H1 (cell line): Measurements from ENCODE around the gene PTTG1IP. TPM values are rescaled to one million over a fixed set of nuclear protein-coding genes. Genes with fewer than 3 reads are reported as not detected.

Experiments
- CTCF ChIA-PET: fragments of 300-600 bp; sonication (Branson Sonifier 250); formaldehyde crosslinking; loops from one replicate; lab custom pipeline; 2021; ENCODE audit not compliant: partially characterized antibody; lab: Charles Lee
- POLR2A ChIA-PET: fragments of 300-600 bp; sonication (Branson Sonifier 250); formaldehyde crosslinking; loops from one replicate; lab custom pipeline; 2021; ENCODE audit warnings: inconsistent platforms; ENCODE audit not compliant: partially characterized antibody; lab: Charles Lee
- DNase-seq, 2 experiments: peaks; one replicate each; pipeline versions ENCODE4 v3.0.0 to v3.0.0-alpha.2; 2010 to 2022; ENCODE audit warnings: low spot score in 2 of 2, low read depth in 1 of 2, mixed read lengths in 1 of 2
- FAIRE-seq: peaks from 2 replicates; lab custom pipeline; 2011; peaks lifted over from hg19 to GRCh38; lab: Jason Lieb, UNC
- H2AFZ ChIP-seq: 2 replicates; pipeline ENCODE4 v1.8.1; 2012; ENCODE audit warnings: low read length, inconsistent platforms
- H2AK5ac ChIP-seq: 2 replicates; pipeline ENCODE4 v1.6.1; 2013; ENCODE audit warnings: low read depth, low read length
- H2BK120ac ChIP-seq: replicated peaks from 2 replicates; pipeline ENCODE3; 2013; ENCODE audit warnings: low read depth, low read length, inconsistent platforms
- H2BK12ac ChIP-seq: 2 replicates; pipeline ENCODE4 v1.6.1; 2013; ENCODE audit warnings: low read depth, low read length
- H2BK15ac ChIP-seq: 2 replicates; pipeline ENCODE4 v1.6.1; 2013; ENCODE audit warnings: low read length
- H2BK20ac ChIP-seq: 2 replicates; pipeline ENCODE4 v1.6.1; 2013; ENCODE audit warnings: low read length
- H2BK5ac ChIP-seq: 2 replicates; pipeline ENCODE4 v1.6.1; 2013; ENCODE audit warnings: low read depth, low read length
- H3K14ac ChIP-seq: 2 replicates; pipeline ENCODE4 v1.6.1; 2013; ENCODE audit warnings: inconsistent platforms; ENCODE audit not compliant: insufficient read length
- H3K18ac ChIP-seq: 2 replicates; pipeline ENCODE4 v1.6.1; 2013; ENCODE audit warnings: low read length; ENCODE audit errors: extremely low read depth
- H3K23ac ChIP-seq: 2 replicates; pipeline ENCODE4 v1.6.1; 2013; ENCODE audit warnings: inconsistent platforms; ENCODE audit not compliant: insufficient read length
- H3K23me2 ChIP-seq: 2 replicates; pipeline ENCODE4 v1.6.1; 2013; ENCODE audit warnings: low read depth, low read length
- H3K27ac ChIP-seq: 2 replicates; pipeline ENCODE4 v1.6.1; 2011; ENCODE audit warnings: low read depth, low read length, inconsistent platforms
- H3K27me3 ChIP-seq, 4 experiments: replicated peaks in 1 of 4; 1 replicate in 1 of 4; 2 replicates in 3 of 4; pipeline versions ENCODE4 v1.6.1 to v1.8.1; 2011 to 2013; ENCODE audit warnings: low read length in 3 of 4, mild to moderate bottlenecking in 3 of 4, inconsistent platforms in 2 of 4, mixed read lengths in 2 of 4, moderate library complexity in 1 of 4; ENCODE audit not compliant: control insufficient read depth in 3 of 4, insufficient read depth in 3 of 4; ENCODE audit errors: extremely low read depth in 1 of 4
- H3K36me3 ChIP-seq, 4 experiments: 2 replicates each; pipeline versions ENCODE4 v1.6.1 to v1.8.1; 2011 to 2013; ENCODE audit warnings: mild to moderate bottlenecking in 4 of 4, low read length in 3 of 4, moderate library complexity in 2 of 4, control low read depth in 1 of 4, inconsistent platforms in 1 of 4; ENCODE audit not compliant: insufficient read depth in 4 of 4, control insufficient read depth in 2 of 4
- H3K4ac ChIP-seq: replicated peaks from 2 replicates; pipeline ENCODE3; 2013; ENCODE audit warnings: low read length, low read depth, mixed read lengths, inconsistent platforms; ENCODE audit not compliant: insufficient read length
- H3K4me1 ChIP-seq, 4 experiments: replicated peaks in 1 of 4; 1 replicate in 1 of 4; 2 replicates in 3 of 4; pipeline versions ENCODE4 v1.6.1 to v1.8.1; 2011 to 2013; ENCODE audit warnings: low read length in 3 of 4, inconsistent platforms in 2 of 4, mixed read lengths in 1 of 4; ENCODE audit not compliant: insufficient read depth in 4 of 4, control insufficient read depth in 3 of 4
- H3K4me2 ChIP-seq, 2 experiments: 2 replicates each; pipeline versions ENCODE4 v1.6.1 to v1.8.1; 2011 to 2013; ENCODE audit warnings: low read depth in 2 of 2, low read length in 2 of 2, control low read depth in 1 of 2, inconsistent platforms in 1 of 2, mild to moderate bottlenecking in 1 of 2; ENCODE audit not compliant: insufficient read depth in 1 of 2
- H3K4me3 ChIP-seq, 4 experiments: fragments of 200-600, 300-600 bp in 1 of 4; sonication (generic), shearing (Covaris generic), sonication (Bioruptor Twin) in 1 of 4; 2 replicates each; pipeline versions ENCODE4 v1.5.1 to v1.8.1; 2011 to 2016; ENCODE audit warnings: low read length in 4 of 4, low read depth in 3 of 4, control low read depth in 2 of 4, inconsistent platforms in 2 of 4, mild to moderate bottlenecking in 2 of 4, mixed read lengths in 1 of 4, moderate library complexity in 1 of 4; ENCODE audit not compliant: insufficient read depth in 2 of 4; ENCODE audit errors: extremely low read depth in 1 of 4
- H3K56ac ChIP-seq: replicated peaks from 2 replicates; pipeline ENCODE3; 2013; ENCODE audit warnings: low read depth, mild to moderate bottlenecking, mixed read lengths, low read length, inconsistent platforms; ENCODE audit not compliant: insufficient read length
- H3K79me1 ChIP-seq: 2 replicates; pipeline ENCODE4 v1.6.1; 2013; ENCODE audit warnings: low read depth, low read length, control low read depth
- H3K79me2 ChIP-seq, 2 experiments: 2 replicates each; pipeline versions ENCODE4 v1.6.1 to v1.8.1; 2012 to 2013; ENCODE audit warnings: low read length in 2 of 2, mild to moderate bottlenecking in 2 of 2, inconsistent platforms in 1 of 2; ENCODE audit not compliant: insufficient read depth in 2 of 2, control insufficient read depth in 1 of 2
- H3K9ac ChIP-seq, 4 experiments: replicated peaks in 1 of 4; 1 replicate in 1 of 4; 2 replicates in 3 of 4; pipeline versions ENCODE4 v1.6.1 to v1.8.1; 2011 to 2013; ENCODE audit warnings: low read depth in 3 of 4, low read length in 3 of 4, control low read depth in 2 of 4, mild to moderate bottlenecking in 2 of 4, moderate library complexity in 2 of 4, inconsistent platforms in 1 of 4; ENCODE audit errors: extremely low read depth in 1 of 4
- H3K9me3 ChIP-seq, 2 experiments: 2 replicates each; pipeline versions ENCODE4 v1.6.1 to v1.8.1; 2012 to 2013; ENCODE audit warnings: mild to moderate bottlenecking in 2 of 2, moderate library complexity in 2 of 2, control low read depth in 1 of 2, inconsistent platforms in 1 of 2, low read depth in 1 of 2, low read length in 1 of 2, mixed read lengths in 1 of 2; ENCODE audit not compliant: insufficient read depth in 2 of 2
- H4K20me1 ChIP-seq, 2 experiments: replicated peaks in 1 of 2; 2 replicates each; pipeline versions ENCODE3 to v1.8.1; 2011 to 2013; ENCODE audit warnings: inconsistent platforms in 2 of 2, low read length in 2 of 2, mild to moderate bottlenecking in 1 of 2; ENCODE audit not compliant: insufficient read depth in 2 of 2, control insufficient read depth in 1 of 2
- H4K5ac ChIP-seq: 2 replicates; pipeline ENCODE4 v1.6.1; 2013; ENCODE audit warnings: low read length, low read depth, mixed read lengths, inconsistent platforms; ENCODE audit not compliant: insufficient read length
- H4K8ac ChIP-seq: 2 replicates; pipeline ENCODE4 v1.8.0; 2013; ENCODE audit warnings: mild to moderate bottlenecking, moderate library complexity, low read length, inconsistent platforms; ENCODE audit not compliant: insufficient read depth; ENCODE audit errors: extremely low read depth
- H4K91ac ChIP-seq: replicated peaks from 2 replicates; pipeline ENCODE3; 2013; ENCODE audit warnings: low read length, mixed read lengths, inconsistent platforms; ENCODE audit not compliant: insufficient read length
- BRCA1 ChIP-seq: IDR thresholded peaks from 2 replicates; pipeline ENCODE4 v1.6.1; 2012; ENCODE audit warnings: low read depth, low read length, improper control_type of control experiment
- CEBPB ChIP-seq: IDR thresholded peaks from 2 replicates; pipeline ENCODE4 v1.6.1; 2012; ENCODE audit warnings: low read depth, low read length
- EGR1 ChIP-seq: IDR thresholded peaks from 2 replicates; pipeline ENCODE4 v1.6.1; 2011; ENCODE audit warnings: low read depth, low read length, borderline replicate concordance
- EZH2 ChIP-seq: fragments of 200-600 bp; sonication (generic); IDR thresholded peaks from 2 replicates; pipeline ENCODE4 v1.7.1; 2012; ENCODE audit warnings: low read depth, mild to moderate bottlenecking, moderate library complexity, low read length, inconsistent platforms; ENCODE audit not compliant: severe bottlenecking
- HDAC2 ChIP-seq, 2 experiments: fragments of 300-600 bp in 1 of 2; sonication (generic) in 1 of 2; IDR thresholded peaks; 2 replicates each; pipeline ENCODE4 v1.6.1; 2011 to 2012; ENCODE audit warnings: low read depth in 2 of 2, low read length in 2 of 2, mild to moderate bottlenecking in 2 of 2, moderate library complexity in 2 of 2, borderline replicate concordance in 1 of 2, inconsistent platforms in 1 of 2
- KDM1A ChIP-seq: fragments of 200-600, 300-600 bp; sonication (generic); IDR thresholded peaks from 2 replicates; pipeline ENCODE4 v1.7.1; 2016; ENCODE audit warnings: mild to moderate bottlenecking, low read length, borderline replicate concordance
- KDM4A ChIP-seq: IDR thresholded peaks from one replicate; pipeline ENCODE4 v1.7.1; 2012; ENCODE audit warnings: low read depth, mild to moderate bottlenecking, moderate library complexity, low read length, inconsistent platforms; ENCODE audit not compliant: severe bottlenecking
- MAFK ChIP-seq: IDR thresholded peaks from 2 replicates; pipeline ENCODE4 v1.6.1; 2012; ENCODE audit warnings: low read depth, mild to moderate bottlenecking, improper control_type of control experiment, low read length
- POLR2AphosphoS5 ChIP-seq: IDR thresholded peaks from 2 replicates; pipeline ENCODE4 v1.6.1; 2011; ENCODE audit warnings: low read depth, low read length
- RBBP5 ChIP-seq: IDR thresholded peaks from 2 replicates; pipeline ENCODE4 v1.7.1; 2012; ENCODE audit warnings: low read depth, mild to moderate bottlenecking, inconsistent platforms, low read length, moderate library complexity, borderline replicate concordance
- RXRA ChIP-seq: IDR thresholded peaks from 2 replicates; pipeline ENCODE4 v1.6.1; 2011; ENCODE audit warnings: low read depth, mild to moderate bottlenecking, low read length, moderate library complexity; ENCODE audit not compliant: insufficient read depth
- SP2 ChIP-seq: IDR thresholded peaks from 2 replicates; pipeline ENCODE4 v1.6.1; 2012; ENCODE audit warnings: mild to moderate bottlenecking, low read length, inconsistent platforms
- TBP ChIP-seq: IDR thresholded peaks from 2 replicates; pipeline ENCODE4 v1.6.1; 2011; ENCODE audit warnings: low read depth, low read length, improper control_type of control experiment
- WGBS, 2 experiments: shearing (Covaris generic) in 1 of 2; methylation state at CpG; one replicate each; pipeline versions ENCODE4 v1.1.6 to v1.1.7; 2013 to 2015; ENCODE audit warnings: low lambda C conversion rate in 2 of 2, mixed read lengths in 2 of 2, inconsistent platforms in 1 of 2, low coverage in 1 of 2, missing lambda C conversion rate in 1 of 2; ENCODE audit not compliant: insufficient replicate concordance in 2 of 2, insufficient coverage in 1 of 2, insufficient read length in 1 of 2; ENCODE audit errors: extremely low coverage in 1 of 2, missing lambda C conversion rate in 1 of 2; 5-methylcytosine and 5-hydroxymethylcytosine counted together
- polyA plus RNA-seq, 7 experiments: library from polyadenylated mRNA; depleted of rRNA in 3 of 7; stranded (reverse) in 5 of 7; unstranded in 2 of 7; fragments of >200 nt in 5 of 7; fragments of 200-250 nt in 2 of 7; gene quantifications; 1 replicate in 5 of 7; 2 replicates in 1 of 7; 4 replicates in 1 of 7; pipeline versions ENCODE4 v1.2.1 to v1.2.3, GENCODE V29; 2011 to 2013; ENCODE audit warnings: missing spikeins in 2 of 7, mixed read lengths in 2 of 7
- total RNA-seq: library from RNA; stranded (reverse); fragmentation: NEBNext Ultra II Directional; extraction: Animal tissue kit (Norgen Biotek cat#: 25700); gene quantifications from 2 replicates; pipeline ENCODE4 v1.2.1, GENCODE V29; 2021

The PTTG1IP gene
- total and polyA plus RNA-seq, 2 of the 8 experiments (the other 6 are each of a cell fraction or from before 2014, with no cell fraction given) = 90.8 to 130 TPM

DNA sequence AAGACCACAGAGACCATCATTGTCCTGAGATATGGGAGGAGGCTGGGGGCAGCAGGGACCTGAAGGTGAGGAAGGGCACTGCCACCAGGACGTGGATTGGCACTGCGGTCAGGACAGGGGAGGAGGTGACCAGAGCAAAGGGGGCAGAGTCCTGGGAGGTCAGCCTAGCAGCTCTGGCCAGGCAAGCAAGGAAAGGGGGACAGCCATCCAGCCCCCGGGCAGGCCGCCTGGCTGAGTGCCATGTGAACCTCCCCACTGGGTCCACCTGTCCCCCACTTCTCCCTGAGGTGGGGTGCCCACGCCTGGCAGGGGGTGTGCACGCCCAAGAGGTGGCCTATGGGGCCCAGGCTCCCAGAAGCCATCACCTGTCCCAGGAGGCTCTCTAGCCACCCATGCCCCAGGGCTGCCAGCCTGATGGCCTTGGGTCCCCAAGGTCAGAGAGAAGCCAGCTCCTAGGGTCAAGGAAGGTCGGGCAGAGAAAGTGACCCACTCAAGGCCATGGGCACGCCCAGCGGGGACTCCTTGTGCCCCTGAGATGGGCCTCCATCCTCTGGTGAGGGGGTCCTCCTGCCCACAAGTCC, 17.6 kb upstream of the PTTG1IP start:
- Histone ChIP-seq H3K27ac (no peak overlapping the region), H3K4me2 (no peak overlapping the region), H3K18ac (no peak overlapping the region), H2BK12ac (no peak overlapping the region; the same call in 1 of the 2 replicates), H4K20me1 (peaks cover 0 to 4% of the 10 kb centered on the region in 2 experiments), H4K91ac (no peak overlapping the region), H3K4me1 (no peaks in the 10 kb centered on the region), H4K5ac (no peak overlapping the region), H3K23ac (no peak overlapping the region), H3K79me1 (no peaks in the 10 kb centered on the region), H2BK20ac (no peak overlapping the region), H3K4ac (no peak overlapping the region), H3K9me3 (no peaks in the 10 kb centered on the region), H2AFZ (no peak overlapping the region), H3K4me3 (no peak overlapping the region), H3K56ac (no peak overlapping the region), H2BK15ac (no peak overlapping the region), H3K27me3 (no peaks in the 10 kb centered on the region; a peak in 1 of 7 replicates), H3K36me3 (no peaks in the 10 kb centered on the region), H2BK120ac (no peak overlapping the region), H3K23me2 (no peaks in the 10 kb centered on the region), H2BK5ac (no peak overlapping the region), H3K14ac (no peak overlapping the region), H3K9ac (no peak overlapping the region), H3K79me2 (no peaks in the 10 kb centered on the region), H2AK5ac (no peak overlapping the region), H4K8ac (peak overlapping the region; percentile 25; the same call in 1 of the 2 replicates)
- ChIA-PET POLR2A (no interaction called here), CTCF (interaction anchor here (0.7 to 4.8 kb wide), 4 partner anchors 16 to 352 kb away, joined by 3 to 28 read pairs (median 14); no protein-coding TSS in a partner anchor)
- FAIRE-seq (no peak), DNase-seq (no peak)
- 97% methylated on average over 9 of the region's 9 CpGs; no CpG with 5 or more reads in 1 of the 2 experiments for WGBS, 2 experiments
- TF ChIP-seq HDAC2 (IDR thresholded peaks at IDR 0.05; ENCODE audit: borderline replicate concordance in 1 of 2, low read depth in 2 of 2, low read length in 2 of 2) (no peak), KDM4A (no peak), RXRA (no peak), POLR2AphosphoS5 (no peak), EZH2 (no peak), EGR1 (no peak), SP2 (no peak), RBBP5 (no peak), BRCA1 (no peak), MAFK (no peak), CEBPB (no peak), TBP (no peak), KDM1A (no peak)
